Measurements from ENCODE around the gene CLDN6. TPM values are rescaled to one million over a fixed set of nuclear protein-coding genes. Genes with fewer than 3 reads are reported as not detected.
A peak's percentile ranks its signal among the peaks of the same experiment; 100 is the strongest.

CLDN6 gene
- total RNA-seq, 1 experiment from 2014 or later: not detected

GRCh38 chr16:3065742-3066439 is 47.9 kb upstream of the CLDN6 start:
- Histone ChIP-seq H3K9me3 (ENCODE audit: low read length) (no peaks in the 10 kb centered on the region), H3K36me3 (ENCODE audit: low read depth, low read length) (no peaks in the 10 kb centered on the region), H3K9me2 (replicated peaks; ENCODE audit: low read length) (no peaks in the 10 kb centered on the region), H3K79me2 (ENCODE audit: low read length) (no peaks in the 10 kb centered on the region), H3K9ac (ENCODE audit: low read length) (peak overlapping the region; percentile 15; the same call in 1 of the 2 replicates), H2AFZ (ENCODE audit: low read length) (peak overlapping the region; percentile 69; the same call in 1 of the 2 replicates), H4K20me1 (ENCODE audit: low read length) (no peaks in the 10 kb centered on the region), H3K4me1 (ENCODE audit: insufficient read depth, low read length) (peaks cover 11% of the 10 kb centered on the region), H3K4me3 (ENCODE audit: low read length) (no peak overlapping the region), H3K27ac (ENCODE audit: low read length) (peak overlapping the region; percentile 8; the same call in 1 of the 2 replicates), H3F3A (ENCODE audit: low read length, unreplicated experiment) (no peaks in the 10 kb centered on the region), H3K27me3 (ENCODE audit: low read length) (no peaks in the 10 kb centered on the region), H3K4me2 (ENCODE audit: low read length) (peak overlapping the region; percentile 46; the same call in 1 of the 2 replicates)
- no TSS peak for BruUV-seq (replicated peaks)
- DNase-seq (no peak), ATAC-seq (no peak)
- TF ChIP-seq EZH2phosphoT487 (IDR thresholded peaks at IDR 0.05; ENCODE audit: borderline replicate concordance, low read length): no peak
- no peak for TF ChIP-seq EZH2 (IDR thresholded peaks at IDR 0.05; ENCODE audit: low read length, unreplicated experiment)
- no peak for TF ChIP-seq CTCF (conservative IDR thresholded peaks at IDR 0.05; ENCODE audit: low read depth, low read length)
- ChIA-PET CTCF (no interaction called here), POLR2A (ENCODE audit: unreplicated experiment) (no interaction called here)
- intact Hi-C loops (cut with micrococcal nuclease): no loop called here

- POLR2A ChIA-PET (ENCODE audit: unreplicated experiment): no interaction called here
- peak within 1 kb of the TSS; percentile 15; the same call in 1 of the 2 replicates for H3K9ac ChIP-seq (ENCODE audit: low read length)
- CTCF ChIA-PET: no interaction called here
- TSS peak; percentile 52 for BruUV-seq (replicated peaks)
- peaks cover 11% of the 10 kb centered on the region for H3K4me1 ChIP-seq (ENCODE audit: insufficient read depth, low read length)
- H3K36me3 ChIP-seq (ENCODE audit: low read depth, low read length): no peaks in the 10 kb centered on the region
- no peak for TF ChIP-seq EZH2 (IDR thresholded peaks at IDR 0.05; ENCODE audit: low read length, unreplicated experiment)
- no peak for TF ChIP-seq EZH2phosphoT487 (IDR thresholded peaks at IDR 0.05; ENCODE audit: borderline replicate concordance, low read length)
- TF ChIP-seq CTCF (conservative IDR thresholded peaks at IDR 0.05; ENCODE audit: low read depth, low read length): no peak
- peak within 1 kb of the TSS; percentile 8; the same call in 1 of the 2 replicates for H3K27ac ChIP-seq (ENCODE audit: low read length)
- no peak within 1 kb of the TSS for H3K4me3 ChIP-seq (ENCODE audit: low read length)
- ATAC-seq (0 out of 2 replicates have a peak, but pooled peaks have one; percentile 40), DNase-seq (peak; percentile 32)
- no peaks in the 10 kb centered on the region for H3K9me2 ChIP-seq (replicated peaks; ENCODE audit: low read length)
- no peaks in the 10 kb centered on the region for H3K9me3 ChIP-seq (ENCODE audit: low read length)
- no peaks in the 10 kb centered on the region for H4K20me1 ChIP-seq (ENCODE audit: low read length)
- H3F3A ChIP-seq (ENCODE audit: low read length, unreplicated experiment): no peaks in the 10 kb centered on the region
- peak within 1 kb of the TSS; percentile 46 for H3K4me2 ChIP-seq (ENCODE audit: low read length)
- no peaks in the 10 kb centered on the region for H3K27me3 ChIP-seq (ENCODE audit: low read length)
- H3K79me2 ChIP-seq (ENCODE audit: low read length): no peaks in the 10 kb centered on the region
- peak within 1 kb of the TSS; percentile 69; the same call in 1 of the 2 replicates for H2AFZ ChIP-seq (ENCODE audit: low read length)
- intact Hi-C loops (cut with micrococcal nuclease): no loop called here
These were observed 47.2 kb upstream of the CLDN6 start, which contains the start of gene IL32 for GRCh38 chr16:3065069-3065741. Gene IL32, plus strand, starts transcription at chr16:3065640. Its CDS starts 172 bp downstream, at chr16:3065812.

All from PC-3 (cell line).